Measurements from ENCODE around the gene MALAT1.

Gene MALAT1

DNA sequence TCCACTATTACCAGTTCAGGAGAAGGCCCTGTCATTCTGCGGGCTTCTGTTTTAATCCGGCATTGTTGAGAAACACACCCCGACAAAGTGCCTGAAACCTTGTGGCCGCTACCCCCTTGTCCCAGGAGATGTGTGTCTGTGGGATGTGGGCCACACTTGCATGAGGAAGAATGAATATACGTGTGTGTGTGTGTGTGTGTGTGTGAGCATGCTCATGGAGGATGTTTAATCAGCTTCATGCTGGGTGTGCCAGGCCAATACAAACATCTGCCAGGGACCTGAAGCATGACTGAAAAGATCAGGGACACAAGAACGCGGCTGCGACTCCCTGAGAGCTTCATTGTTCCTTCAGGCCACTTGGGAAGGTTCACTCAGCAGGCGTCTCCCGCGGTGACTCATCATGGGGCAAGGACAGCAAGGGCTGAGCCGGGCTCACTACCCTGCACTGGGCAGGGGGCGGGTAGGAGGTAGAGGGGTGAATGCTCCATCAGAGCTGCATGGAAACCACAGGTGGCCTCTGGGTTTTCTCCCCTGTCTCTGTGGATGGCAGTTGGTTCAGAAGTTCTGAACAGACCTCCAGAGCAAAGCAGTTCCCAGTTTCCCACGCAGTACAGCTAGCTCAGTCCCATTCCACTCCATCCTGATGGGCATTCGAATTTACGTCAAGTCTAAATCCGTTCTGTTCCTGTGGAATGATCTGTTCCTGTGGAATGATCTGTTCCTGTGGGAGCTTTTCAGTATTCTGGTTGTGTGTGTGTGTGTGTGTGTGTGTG, 7.0 kb upstream of the MALAT1 start:
- DNase-seq (ENCODE audit: extremely low spot score): no peak
- POLR2A ChIA-PET: interaction anchor here (1.2 to 29.4 kb wide), 7 partner anchors 11 to 158 kb away, joined by 3 to 1783 read pairs (median 5); partner anchors contain the start of genes DPF2, MALAT1 and NEAT1

DNA sequence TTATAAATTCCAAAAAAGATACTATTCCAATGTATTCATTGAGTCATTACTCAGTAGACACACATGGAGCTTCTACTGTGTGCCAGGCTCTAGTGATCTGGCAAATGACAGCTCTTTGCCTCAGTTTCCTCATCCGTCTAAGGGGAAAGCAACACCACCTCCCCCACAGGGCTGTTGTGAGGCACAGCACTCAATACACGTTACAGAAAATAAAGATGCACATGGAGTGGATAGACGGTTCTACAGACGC, 6.5 kb upstream of the MALAT1 start:
- CTCF ChIA-PET: interaction anchor here (0.5 to 2.1 kb wide), 3 partner anchors 21 to 396 kb away, joined by 3 to 8 read pairs (median 7); partner anchors contain the start of gene FIBP
- TF ChIP-seq SUZ12 (IDR thresholded peaks at IDR 0.05) (no peak), L3MBTL2 (conservative IDR thresholded peaks at IDR 0.05) (no peak), SP1 (IDR thresholded peaks at IDR 0.05) (no peak)
- POLR2A ChIA-PET: interaction anchor here (1.2 to 29.4 kb wide), 6 partner anchors 11 to 159 kb away, joined by 3 to 1783 read pairs (median 300); partner anchors contain the start of genes DPF2, MALAT1 and NEAT1
- no peak for DNase-seq (ENCODE audit: extremely low spot score)

More for the DNA sequence above, 7.0 kb upstream of the MALAT1 start:
- TF ChIP-seq LEF1 (IDR thresholded peaks at IDR 0.05; ENCODE audit: borderline replicate concordance): no peak
- TF ChIP-seq FOXK2 (IDR thresholded peaks at IDR 0.05): no peak
- no peak for TF ChIP-seq ARNT (IDR thresholded peaks at IDR 0.05)
- no peak for TF ChIP-seq FOXM1 (IDR thresholded peaks at IDR 0.05; ENCODE audit: borderline replicate concordance)
- TF ChIP-seq NFRKB (IDR thresholded peaks at IDR 0.05): no peak
- TF ChIP-seq FOXA1 (IDR thresholded peaks at IDR 0.05): no peak
- no peak for TF ChIP-seq SUZ12 (IDR thresholded peaks at IDR 0.05)
- no peak for TF ChIP-seq CTBP1 (IDR thresholded peaks at IDR 0.05; ENCODE audit: borderline replicate concordance)
- no peak for TF ChIP-seq BHLHE40 (IDR thresholded peaks at IDR 0.05; ENCODE audit: borderline replicate concordance)
- TF ChIP-seq ZNF384 (IDR thresholded peaks at IDR 0.05): no peak
- no peak for TF ChIP-seq TARDBP (IDR thresholded peaks at IDR 0.05)
- TF ChIP-seq, protein P1, sequence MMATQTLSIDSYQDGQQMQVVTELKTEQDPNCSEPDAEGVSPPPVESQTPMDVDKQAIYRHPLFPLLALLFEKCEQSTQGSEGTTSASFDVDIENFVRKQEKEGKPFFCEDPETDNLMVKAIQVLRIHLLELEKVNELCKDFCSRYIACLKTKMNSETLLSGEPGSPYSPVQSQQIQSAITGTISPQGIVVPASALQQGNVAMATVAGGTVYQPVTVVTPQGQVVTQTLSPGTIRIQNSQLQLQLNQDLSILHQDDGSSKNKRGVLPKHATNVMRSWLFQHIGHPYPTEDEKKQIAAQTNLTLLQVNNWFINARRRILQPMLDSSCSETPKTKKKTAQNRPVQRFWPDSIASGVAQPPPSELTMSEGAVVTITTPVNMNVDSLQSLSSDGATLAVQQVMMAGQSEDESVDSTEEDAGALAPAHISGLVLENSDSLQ (IDR thresholded peaks at IDR 0.05): no peak
- no peak for TF ChIP-seq ELF4 (IDR thresholded peaks at IDR 0.05)
- TF ChIP-seq HDGF (IDR thresholded peaks at IDR 0.05; ENCODE audit: borderline replicate concordance): no peak
- TF ChIP-seq L3MBTL2 (conservative IDR thresholded peaks at IDR 0.05): no peak
- no peak for TF ChIP-seq SP1 (IDR thresholded peaks at IDR 0.05)
- CTCF ChIA-PET: interaction anchor here (0.5 to 2.1 kb wide), 5 partner anchors 13 to 396 kb away, joined by 3 to 8 read pairs (median 5); partner anchors contain the start of gene FIBP

DNA sequence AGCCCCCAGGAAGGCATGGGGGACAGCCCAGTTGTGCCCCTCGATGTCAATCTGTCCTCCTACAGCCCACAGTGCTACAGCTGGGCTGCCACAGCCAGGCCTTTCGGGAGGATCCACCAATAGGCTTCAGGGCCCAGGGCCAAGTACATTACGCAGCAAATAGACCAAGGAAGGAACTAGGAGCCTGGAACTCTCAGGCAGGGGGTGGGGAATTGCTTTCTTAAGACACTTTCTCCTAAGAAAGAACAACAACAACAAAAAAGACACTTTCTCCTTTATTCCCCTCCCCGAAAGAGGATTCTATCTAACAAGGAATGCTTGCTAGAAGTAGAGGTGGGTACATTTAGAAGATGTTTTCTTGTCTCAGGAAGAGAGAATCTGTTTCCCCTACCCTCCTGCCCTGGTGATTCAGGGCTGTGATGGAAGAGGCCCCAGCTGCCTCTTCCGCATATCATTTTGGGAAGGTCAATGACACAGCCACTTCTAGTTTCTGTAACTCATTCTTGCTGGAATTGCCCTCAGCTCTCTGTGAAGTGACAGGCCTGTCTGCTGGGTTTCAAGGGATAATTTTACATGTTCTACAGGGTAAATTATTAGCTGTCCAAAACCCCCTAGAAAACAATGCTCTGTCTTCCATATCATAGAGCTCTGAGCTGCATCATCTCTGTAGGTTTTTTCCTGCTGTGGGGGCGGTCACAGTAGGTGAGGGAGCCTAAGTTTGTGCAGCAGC, 6.0 kb upstream of the MALAT1 start:
- no peak for TF ChIP-seq SP1 (IDR thresholded peaks at IDR 0.05)
- TF ChIP-seq TARDBP (IDR thresholded peaks at IDR 0.05): no peak
- no peak for TF ChIP-seq NFRKB (IDR thresholded peaks at IDR 0.05)
- no peak for TF ChIP-seq SUZ12 (IDR thresholded peaks at IDR 0.05)
- no peak for TF ChIP-seq HDGF (IDR thresholded peaks at IDR 0.05; ENCODE audit: borderline replicate concordance)
- no peak for TF ChIP-seq L3MBTL2 (conservative IDR thresholded peaks at IDR 0.05)
- TF ChIP-seq LEF1 (IDR thresholded peaks at IDR 0.05; ENCODE audit: borderline replicate concordance): no peak
- no peak for TF ChIP-seq ZNF384 (IDR thresholded peaks at IDR 0.05)
- no peak for TF ChIP-seq FOXM1 (IDR thresholded peaks at IDR 0.05; ENCODE audit: borderline replicate concordance)
- TF ChIP-seq FOXA1 (IDR thresholded peaks at IDR 0.05): no peak
- TF ChIP-seq, protein P1 (IDR thresholded peaks at IDR 0.05): no peak
- no peak for TF ChIP-seq BHLHE40 (IDR thresholded peaks at IDR 0.05; ENCODE audit: borderline replicate concordance)
- TF ChIP-seq ELF4 (IDR thresholded peaks at IDR 0.05): no peak
- TF ChIP-seq CTBP1 (IDR thresholded peaks at IDR 0.05; ENCODE audit: borderline replicate concordance): no peak
- TF ChIP-seq FOXK2 (IDR thresholded peaks at IDR 0.05): no peak
- TF ChIP-seq ARNT (IDR thresholded peaks at IDR 0.05): no peak
- ChIA-PET CTCF (interaction anchor here (0.6 to 2.1 kb wide), 5 partner anchors 13 to 679 kb away, joined by 3 to 8 read pairs (median 7); no protein-coding TSS in a partner anchor), POLR2A (interaction anchor here (1.2 to 29.4 kb wide), 4 partner anchors 10 to 159 kb away, joined by 3 to 1783 read pairs (median 1015); partner anchors contain the start of genes DPF2, MALAT1 and NEAT1)
- no peak for DNase-seq (ENCODE audit: extremely low spot score)

DNA sequence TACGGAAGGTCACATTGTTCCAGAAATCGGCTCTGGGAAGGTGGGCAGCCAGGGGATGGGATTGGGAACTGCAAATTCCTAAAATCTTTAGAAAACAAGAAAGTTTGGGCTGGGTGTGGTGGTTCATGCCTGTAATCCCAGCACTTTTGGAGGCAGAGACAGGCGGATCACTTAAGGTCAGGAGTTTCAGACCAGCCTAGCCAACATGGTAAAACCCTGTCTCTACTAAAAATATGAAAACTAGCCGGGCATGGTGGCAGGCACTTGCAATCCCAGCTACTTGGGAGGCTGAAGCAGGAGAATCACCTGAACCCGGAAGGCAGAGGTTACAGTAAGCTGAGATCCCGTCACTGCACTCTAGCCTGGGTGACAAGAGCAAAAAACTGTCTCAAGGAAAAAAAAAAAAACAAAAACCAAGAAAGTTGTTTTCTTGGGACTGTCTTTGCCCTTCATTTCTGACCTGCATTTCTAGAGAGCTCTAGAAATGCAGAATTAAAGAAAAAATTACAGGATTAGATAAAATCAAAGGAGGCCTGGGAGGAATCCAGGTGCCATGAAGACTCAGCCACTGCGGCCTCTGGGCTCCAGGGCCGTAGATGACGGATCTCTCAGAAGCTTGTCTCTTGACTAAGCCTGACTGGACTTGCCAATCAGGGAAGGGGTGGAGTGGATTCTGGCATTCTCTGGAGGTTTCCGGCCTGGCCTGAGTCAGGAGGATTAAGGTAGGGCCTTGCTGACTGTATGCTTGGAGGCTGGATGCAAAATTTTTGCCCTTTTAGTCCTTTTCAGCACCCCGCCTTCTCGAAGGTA, 5.3 kb upstream of the MALAT1 start:
- no peak for DNase-seq (ENCODE audit: extremely low spot score)
- CTCF ChIA-PET: interaction anchor here (0.6 to 1.2 kb wide), 5 partner anchors 14 to 680 kb away, joined by 3 to 7 read pairs (median 3); no protein-coding TSS in a partner anchor
- no peak for TF ChIP-seq FOXA1 (IDR thresholded peaks at IDR 0.05)
- TF ChIP-seq SP1 (IDR thresholded peaks at IDR 0.05): no peak
- TF ChIP-seq ELF4 (IDR thresholded peaks at IDR 0.05): no peak
- no peak for TF ChIP-seq LEF1 (IDR thresholded peaks at IDR 0.05; ENCODE audit: borderline replicate concordance)
- no peak for TF ChIP-seq BHLHE40 (IDR thresholded peaks at IDR 0.05; ENCODE audit: borderline replicate concordance)
- TF ChIP-seq CTBP1 (IDR thresholded peaks at IDR 0.05; ENCODE audit: borderline replicate concordance): no peak
- no peak for TF ChIP-seq L3MBTL2 (conservative IDR thresholded peaks at IDR 0.05)
- no peak for TF ChIP-seq NFRKB (IDR thresholded peaks at IDR 0.05)
- TF ChIP-seq, protein P1 (IDR thresholded peaks at IDR 0.05): no peak
- no peak for TF ChIP-seq TARDBP (IDR thresholded peaks at IDR 0.05)
- no peak for TF ChIP-seq FOXK2 (IDR thresholded peaks at IDR 0.05)
- TF ChIP-seq ZNF384 (IDR thresholded peaks at IDR 0.05): no peak
- no peak for TF ChIP-seq FOXM1 (IDR thresholded peaks at IDR 0.05; ENCODE audit: borderline replicate concordance)
- no peak for TF ChIP-seq SUZ12 (IDR thresholded peaks at IDR 0.05)
- no peak for TF ChIP-seq ARNT (IDR thresholded peaks at IDR 0.05)
- no peak for TF ChIP-seq HDGF (IDR thresholded peaks at IDR 0.05; ENCODE audit: borderline replicate concordance)
- POLR2A ChIA-PET: interaction anchor here (12.7 to 29.4 kb wide), 3 partner anchors 10 to 71 kb away, joined by 594 to 1783 read pairs (median 1436); partner anchors contain the start of genes MALAT1 and NEAT1
